Measurements from ENCODE around the gene RGS3. TPM values are rescaled to one million over a fixed set of nuclear protein-coding genes. Genes with fewer than 3 reads are reported as not detected.
A peak's percentile ranks its signal among the peaks of the same experiment; 100 is the strongest.

The RGS3 gene
- total RNA-seq, 2 donors from 2014 or later: 170 to 202 TPM

- no peak for TF ChIP-seq CTCF (IDR thresholded peaks at IDR 0.05)
- H3K9me3 ChIP-seq: no peaks in the 10 kb centered on the region
- H3K27me3 ChIP-seq (replicated peaks; ENCODE audit: insufficient read depth): no peaks in the 10 kb centered on the region
- H3K4me1 ChIP-seq (ENCODE audit: control insufficient read depth in 1 of 2, low read depth in 2 of 2): peaks cover 37 to 74% of the 10 kb centered on the region in 2 donors
- DNase-seq (ENCODE audit: low spot score) (no peak), ATAC-seq (ENCODE audit: insufficient number of reproducible peaks, low FRiP score, low read depth) (peak; percentile 36)
- H3K27ac ChIP-seq: peak overlapping the region; percentile 96 to 99
- H3K4me3 ChIP-seq: peak overlapping the region; percentile 80
- no peaks in the 10 kb centered on the region for H3K36me3 ChIP-seq
Measured at GRCh38 chr9:113564498-113565237, 101.1 kb downstream of the RGS3 start.

GRCh38 chr9:113566016-113566711 lies 102.6 kb downstream of the RGS3 start:
- H3K4me1 ChIP-seq (ENCODE audit: control insufficient read depth in 1 of 2, low read depth in 2 of 2): peaks cover 40 to 82% of the 10 kb centered on the region in 2 donors
- H3K9me3 ChIP-seq: no peaks in the 10 kb centered on the region
- H3K27ac ChIP-seq: peak overlapping the region; percentile 96 to 99
- no peak for ATAC-seq (ENCODE audit: insufficient number of reproducible peaks, low FRiP score, low read depth)
- no peak for DNase-seq (ENCODE audit: low spot score)
- no peak for TF ChIP-seq CTCF (IDR thresholded peaks at IDR 0.05)
- H3K4me3 ChIP-seq: peak overlapping the region; percentile 80
- no peaks in the 10 kb centered on the region for H3K36me3 ChIP-seq
- H3K27me3 ChIP-seq (replicated peaks; ENCODE audit: insufficient read depth): no peaks in the 10 kb centered on the region

GRCh38 chr9:113566712-113567071 lies 103.2 kb downstream of the RGS3 start:
- Histone ChIP-seq H3K36me3 (no peaks in the 10 kb centered on the region), H3K4me3 (peak overlapping the region; percentile 80), H3K9me3 (no peaks in the 10 kb centered on the region), H3K27me3 (replicated peaks; ENCODE audit: insufficient read depth) (no peaks in the 10 kb centered on the region), H3K4me1 (ENCODE audit: control insufficient read depth in 1 of 2, low read depth in 2 of 2) (peaks cover 40 to 87% of the 10 kb centered on the region in 2 donors), H3K27ac (peak overlapping the region; percentile 96 to 99)
- TF ChIP-seq CTCF (IDR thresholded peaks at IDR 0.05): no peak
- DNase-seq (ENCODE audit: low spot score) (no peak), ATAC-seq (ENCODE audit: insufficient number of reproducible peaks, low FRiP score, low read depth) (no peak)

- no peak for TF ChIP-seq CTCF (IDR thresholded peaks at IDR 0.05)
- Histone ChIP-seq H3K36me3 (no peaks in the 10 kb centered on the region), H3K9me3 (no peaks in the 10 kb centered on the region), H3K27me3 (replicated peaks; ENCODE audit: insufficient read depth) (no peaks in the 10 kb centered on the region), H3K27ac (peak overlapping the region; percentile 96 to 99), H3K4me1 (ENCODE audit: control insufficient read depth in 1 of 2, low read depth in 2 of 2) (peaks cover 40 to 95% of the 10 kb centered on the region in 2 donors), H3K4me3 (peak overlapping the region; percentile 80)
- DNase-seq (ENCODE audit: low spot score): no peak
- no peak for ATAC-seq (ENCODE audit: insufficient number of reproducible peaks, low FRiP score, low read depth)
Measured at GRCh38 chr9:113567361-113568080, 104.0 kb downstream of the RGS3 start.

- peak overlapping the region; percentile 80 for H3K4me3 ChIP-seq
- H3K4me1 ChIP-seq (ENCODE audit: control insufficient read depth in 1 of 2, low read depth in 2 of 2): peaks cover 42 to 95% of the 10 kb centered on the region in 2 donors
- TF ChIP-seq CTCF (IDR thresholded peaks at IDR 0.05): no peak
- ATAC-seq (ENCODE audit: insufficient number of reproducible peaks, low FRiP score, low read depth) (no peak), DNase-seq (ENCODE audit: low spot score) (no peak)
- H3K27ac ChIP-seq: peak overlapping the region; percentile 96 to 99
- no peaks in the 10 kb centered on the region for H3K36me3 ChIP-seq
- H3K27me3 ChIP-seq (replicated peaks; ENCODE audit: insufficient read depth): no peaks in the 10 kb centered on the region
- H3K9me3 ChIP-seq: no peaks in the 10 kb centered on the region
Measured at GRCh38 chr9:113568081-113568435, 104.5 kb downstream of the RGS3 start.

Data from thoracic aorta (tissue), 2 donors.